Neuron (in vitro differentiated cells): ENCODE results near the gene NMRK1.

Source experiments
- H2AFZ ChIP-seq: one replicate; pipeline ENCODE4 v1.6.1; 2013; ENCODE audit warnings: low read depth, mild to moderate bottlenecking, inconsistent platforms, low read length, moderate library complexity
- H3K27me3 ChIP-seq: one replicate; pipeline ENCODE4 v1.6.1; 2013; ENCODE audit warnings: low read length; ENCODE audit not compliant: insufficient read depth
- H3K36me3 ChIP-seq: one replicate; pipeline ENCODE4 v1.6.1; 2013; ENCODE audit warnings: low read length; ENCODE audit not compliant: insufficient read depth
- H3K4me1 ChIP-seq: one replicate; pipeline ENCODE4 v1.6.1; 2013; ENCODE audit warnings: low read length; ENCODE audit not compliant: insufficient read depth
- H3K4me3 ChIP-seq: 2 replicates; pipeline ENCODE4 v1.5.1; 2013; ENCODE audit warnings: mild to moderate bottlenecking, low read length, moderate library complexity
- H3K9me3 ChIP-seq: one replicate; pipeline ENCODE4 v1.6.1; 2013; ENCODE audit warnings: low read length

NMRK1 gene

DNA sequence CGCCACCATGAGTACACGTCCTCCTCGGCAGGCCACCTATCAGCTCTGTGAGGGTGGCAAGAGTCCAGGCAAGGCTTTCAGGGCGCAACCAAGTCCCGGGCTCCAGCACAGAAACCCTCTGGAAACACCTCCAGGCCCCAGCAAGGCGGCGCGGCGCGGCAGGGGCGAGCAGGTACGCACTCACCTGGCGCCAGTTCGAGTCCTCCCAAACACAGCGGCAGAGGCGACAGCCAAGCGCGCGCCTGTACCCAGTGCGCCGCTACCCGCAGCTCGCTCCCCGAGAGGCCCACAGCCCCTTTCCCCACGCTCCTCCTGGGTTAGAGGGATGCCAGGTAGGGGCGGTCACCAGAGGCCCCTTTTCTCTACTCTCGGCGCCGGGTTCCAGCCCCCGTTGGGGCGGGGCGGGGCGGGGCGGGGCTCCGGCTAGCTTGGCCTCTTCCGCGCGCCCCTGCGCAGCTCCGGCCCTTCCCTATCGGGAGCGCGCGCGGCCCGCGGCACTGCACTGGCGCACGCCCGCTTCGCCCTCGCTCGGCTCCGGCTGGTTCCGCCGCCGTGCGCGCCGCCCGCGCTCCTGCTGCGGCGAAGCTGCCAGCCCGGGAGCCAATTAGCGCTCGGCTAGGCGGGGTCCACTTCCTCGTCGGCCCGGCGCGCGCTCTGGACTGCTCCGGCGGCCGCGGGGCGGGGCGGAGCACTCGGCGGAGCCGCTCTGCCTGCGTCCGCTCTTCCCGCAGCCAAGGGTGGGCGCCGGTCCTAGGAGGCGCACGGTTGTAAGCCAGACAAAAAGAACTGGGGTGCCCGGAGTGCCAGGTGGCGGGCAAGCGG lies at the start of gene NMRK1, which contains the start of gene OSTF1:
Gene NMRK1 (minus strand): TSS at position 332 of the 822 bp plus-strand sequence. CDS start 5,040 bp downstream, outside the sequence.
Gene OSTF1 (plus strand): TSS at position 691 of the 822 bp plus-strand sequence. CDS start 179 bp downstream, outside the sequence.
- peaks cover 14% of the 10 kb centered on the region for H3K4me1 ChIP-seq
- H3K27me3 ChIP-seq: no peaks in the 10 kb centered on the region
- no peaks in the 10 kb centered on the region for H3K9me3 ChIP-seq
- H2AFZ ChIP-seq: peak within 1 kb of the TSS; percentile 99
- no peaks in the 10 kb centered on the region for H3K36me3 ChIP-seq
- peak within 1 kb of the TSS; percentile 89 for H3K4me3 ChIP-seq

DNA sequence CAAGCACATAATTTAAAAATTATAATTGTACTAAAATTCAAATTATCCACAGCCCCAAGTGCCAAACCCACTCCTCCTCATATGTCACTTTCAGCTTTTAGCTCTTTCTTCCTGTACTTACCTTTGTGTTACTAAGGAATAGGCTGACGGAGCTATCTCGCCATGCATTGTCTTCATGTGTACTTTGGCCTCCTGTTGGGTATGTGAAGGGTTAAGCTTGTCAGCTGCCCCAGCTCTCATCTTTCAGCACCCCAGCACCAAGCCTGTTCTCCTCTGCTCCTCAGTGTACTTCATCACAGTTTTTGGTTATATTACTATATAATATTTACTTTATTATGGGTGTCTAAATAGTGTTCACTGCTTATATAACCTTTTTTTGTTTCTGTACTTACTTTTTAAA lies 46.5 kb upstream of the NMRK1 start:
- Histone ChIP-seq H3K9me3 (no peaks in the 10 kb centered on the region), H3K4me3 (no peak overlapping the region), H3K36me3 (no peaks in the 10 kb centered on the region), H3K27me3 (no peaks in the 10 kb centered on the region), H2AFZ (no peak overlapping the region), H3K4me1 (no peaks in the 10 kb centered on the region)

DNA sequence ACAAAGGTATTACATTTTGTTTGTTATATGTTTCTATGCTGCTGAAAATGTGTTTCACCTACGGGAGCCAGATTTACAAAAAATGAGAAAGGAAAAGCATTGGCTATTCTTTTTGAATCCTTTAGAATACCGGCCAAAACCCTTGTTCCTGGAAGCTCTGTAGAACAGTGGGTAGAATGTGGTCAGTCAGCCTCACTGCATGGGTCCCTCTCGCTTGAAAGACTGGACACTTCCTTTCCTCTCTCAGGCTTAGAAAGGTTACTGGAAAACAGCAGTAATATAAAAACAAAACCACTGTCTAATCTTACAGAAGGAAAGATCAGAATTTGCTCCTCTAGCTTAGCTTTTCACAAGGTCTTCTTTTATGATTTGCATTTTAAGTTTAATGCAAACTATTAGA lies 45.4 kb upstream of the NMRK1 start:
- Histone ChIP-seq H3K4me1 (no peaks in the 10 kb centered on the region), H3K9me3 (no peaks in the 10 kb centered on the region), H3K4me3 (no peak overlapping the region), H3K27me3 (no peaks in the 10 kb centered on the region), H2AFZ (no peak overlapping the region), H3K36me3 (no peaks in the 10 kb centered on the region)

DNA sequence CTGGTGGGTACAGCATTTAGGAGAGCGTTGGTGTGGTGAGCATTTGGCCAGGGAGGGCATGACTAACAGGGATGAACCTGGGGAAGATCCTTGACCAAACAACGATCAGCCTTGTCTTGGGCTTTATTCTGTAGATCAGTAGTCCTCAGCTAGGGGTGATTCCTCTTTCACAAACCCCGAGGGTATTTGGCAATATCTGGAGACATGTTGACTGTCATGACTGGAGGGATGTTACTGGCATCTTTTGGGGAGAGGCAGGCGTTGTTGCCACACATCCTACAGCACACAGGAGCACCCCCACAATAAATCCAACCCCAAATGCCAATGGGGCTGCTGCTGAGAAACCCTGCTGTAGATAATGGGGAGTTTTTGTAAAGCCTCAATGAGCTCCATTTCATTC lies 44.3 kb upstream of the NMRK1 start:
- no peaks in the 10 kb centered on the region for H3K36me3 ChIP-seq
- H3K27me3 ChIP-seq: no peaks in the 10 kb centered on the region

DNA sequence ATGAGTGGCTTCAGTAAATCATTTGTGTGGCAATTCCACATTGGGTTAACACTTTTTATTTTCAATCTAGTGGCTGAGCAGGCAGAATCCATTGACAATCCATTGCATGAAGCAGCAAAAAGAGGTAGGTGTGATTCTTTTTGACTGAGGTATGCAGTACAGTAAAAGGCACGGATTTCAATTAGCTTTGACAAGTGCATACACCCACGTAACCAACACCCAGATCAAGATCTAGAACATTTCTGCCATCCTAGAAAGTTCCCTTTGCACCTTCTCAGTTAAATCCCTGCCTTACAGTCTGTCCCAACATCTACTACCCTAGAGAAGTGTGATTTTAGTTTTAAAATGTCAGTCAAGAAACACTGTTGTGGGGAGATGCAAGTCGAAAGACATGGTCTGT lies 43.7 kb upstream of the NMRK1 start:
- H3K36me3 ChIP-seq: no peaks in the 10 kb centered on the region
- no peak overlapping the region for H2AFZ ChIP-seq
- H3K9me3 ChIP-seq: no peaks in the 10 kb centered on the region
- H3K4me1 ChIP-seq: no peaks in the 10 kb centered on the region
- no peak overlapping the region for H3K4me3 ChIP-seq
- H3K27me3 ChIP-seq: no peaks in the 10 kb centered on the region

More for the DNA sequence above, 44.3 kb upstream of the NMRK1 start:
- Histone ChIP-seq H3K4me1 (no peaks in the 10 kb centered on the region), H2AFZ (no peak overlapping the region), H3K4me3 (no peak overlapping the region), H3K9me3 (no peaks in the 10 kb centered on the region)

DNA sequence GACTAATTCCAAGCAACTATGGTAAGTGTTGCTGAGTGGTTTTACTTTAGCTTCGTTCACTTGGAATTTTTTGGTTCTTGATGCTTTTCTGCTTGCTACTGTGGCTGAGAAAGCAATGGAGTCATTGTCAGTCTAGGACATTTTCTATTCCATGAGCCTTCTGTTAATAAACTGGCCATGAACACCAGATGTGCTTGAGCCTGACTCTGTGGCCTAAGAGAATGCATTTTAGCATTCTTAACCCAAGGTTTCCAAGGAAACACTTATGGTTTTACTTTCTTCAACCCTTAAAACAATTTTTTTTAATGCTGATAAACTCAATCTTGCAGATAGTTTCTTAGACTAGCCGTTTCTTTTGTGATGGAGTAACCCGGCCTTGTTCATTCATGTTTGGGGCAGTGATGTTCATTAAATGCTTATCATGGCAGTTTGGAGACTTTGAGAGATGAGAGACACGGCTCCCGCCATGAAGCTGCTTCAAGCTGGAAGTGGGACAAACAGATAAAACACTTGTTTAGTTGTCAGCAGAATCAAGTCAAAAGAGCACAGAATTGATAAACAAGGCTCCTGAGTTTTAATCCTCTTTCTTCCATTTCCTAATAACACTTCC lies 42.8 kb upstream of the NMRK1 start:
- Histone ChIP-seq H3K4me1 (no peaks in the 10 kb centered on the region), H3K9me3 (no peaks in the 10 kb centered on the region), H2AFZ (no peak overlapping the region), H3K4me3 (no peak overlapping the region), H3K36me3 (no peaks in the 10 kb centered on the region), H3K27me3 (no peaks in the 10 kb centered on the region)

DNA sequence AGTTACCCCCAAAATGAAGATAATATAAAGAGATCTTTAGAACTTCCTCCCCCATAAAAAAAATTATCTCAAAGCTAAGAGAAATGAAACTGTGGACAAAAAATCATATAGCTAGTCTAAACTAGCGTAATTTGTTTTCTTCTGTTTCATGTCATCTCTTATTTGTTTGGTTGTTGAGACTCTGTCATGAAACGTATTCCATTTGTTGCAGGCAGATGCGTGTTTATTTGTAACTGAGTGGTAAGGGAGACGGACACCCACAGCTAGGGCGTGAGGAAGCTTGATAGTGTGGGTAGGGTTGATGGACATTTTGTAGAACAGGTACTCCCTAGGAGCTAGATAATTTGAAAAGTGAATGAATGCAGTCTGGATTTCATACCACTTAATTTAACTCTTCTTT lies 42.2 kb upstream of the NMRK1 start:
- no peak overlapping the region for H3K4me3 ChIP-seq
- no peaks in the 10 kb centered on the region for H3K9me3 ChIP-seq
- no peak overlapping the region for H2AFZ ChIP-seq
- no peaks in the 10 kb centered on the region for H3K4me1 ChIP-seq
- no peaks in the 10 kb centered on the region for H3K36me3 ChIP-seq
- no peaks in the 10 kb centered on the region for H3K27me3 ChIP-seq

DNA sequence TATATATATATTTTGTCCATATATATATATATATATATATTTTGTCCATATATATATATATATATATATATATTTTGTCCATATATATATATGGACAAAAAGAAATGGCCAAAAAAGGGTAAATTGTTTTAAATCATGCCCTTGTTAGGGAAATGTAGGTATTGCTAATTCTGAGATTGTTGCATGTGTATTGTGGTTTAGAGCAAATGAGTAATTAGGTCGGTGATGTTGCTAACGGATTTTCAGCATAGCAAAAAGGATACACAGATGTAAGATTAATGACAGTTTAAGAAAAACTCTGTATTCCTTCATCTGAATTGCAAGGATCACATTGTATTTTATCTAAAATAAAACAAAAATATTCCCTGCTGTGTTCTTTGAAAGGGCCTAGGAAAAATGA lies 40.6 kb upstream of the NMRK1 start:
- no peaks in the 10 kb centered on the region for H3K36me3 ChIP-seq

DNA sequence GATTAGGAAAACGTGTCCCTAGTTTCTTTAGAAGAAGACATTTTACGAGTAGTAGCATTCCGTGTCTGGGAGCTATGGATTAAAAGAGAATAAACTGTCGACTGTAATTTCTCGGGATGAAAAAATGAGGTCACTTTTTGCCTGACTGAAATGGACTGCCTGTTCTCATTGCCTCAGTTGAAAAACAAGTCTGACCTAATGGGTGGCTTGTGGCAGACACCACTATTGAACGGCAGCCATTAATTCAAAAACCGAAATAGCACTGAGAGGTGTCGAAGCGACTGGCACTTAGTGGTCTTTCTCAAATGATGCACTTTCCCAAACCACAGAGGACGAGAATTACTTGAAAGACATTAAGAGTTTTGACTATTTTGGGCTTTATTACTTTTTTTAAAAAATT lies 35.7 kb upstream of the NMRK1 start:
- no peak overlapping the region for H3K4me3 ChIP-seq
- no peaks in the 10 kb centered on the region for H3K27me3 ChIP-seq
- H2AFZ ChIP-seq: no peak overlapping the region
- no peaks in the 10 kb centered on the region for H3K36me3 ChIP-seq
- H3K4me1 ChIP-seq: no peaks in the 10 kb centered on the region
- H3K9me3 ChIP-seq: no peaks in the 10 kb centered on the region

More for the DNA sequence above, 40.6 kb upstream of the NMRK1 start:
- H3K27me3 ChIP-seq: no peaks in the 10 kb centered on the region
- H2AFZ ChIP-seq: no peak overlapping the region
- H3K4me1 ChIP-seq: no peaks in the 10 kb centered on the region
- no peaks in the 10 kb centered on the region for H3K9me3 ChIP-seq
- no peak overlapping the region for H3K4me3 ChIP-seq

DNA sequence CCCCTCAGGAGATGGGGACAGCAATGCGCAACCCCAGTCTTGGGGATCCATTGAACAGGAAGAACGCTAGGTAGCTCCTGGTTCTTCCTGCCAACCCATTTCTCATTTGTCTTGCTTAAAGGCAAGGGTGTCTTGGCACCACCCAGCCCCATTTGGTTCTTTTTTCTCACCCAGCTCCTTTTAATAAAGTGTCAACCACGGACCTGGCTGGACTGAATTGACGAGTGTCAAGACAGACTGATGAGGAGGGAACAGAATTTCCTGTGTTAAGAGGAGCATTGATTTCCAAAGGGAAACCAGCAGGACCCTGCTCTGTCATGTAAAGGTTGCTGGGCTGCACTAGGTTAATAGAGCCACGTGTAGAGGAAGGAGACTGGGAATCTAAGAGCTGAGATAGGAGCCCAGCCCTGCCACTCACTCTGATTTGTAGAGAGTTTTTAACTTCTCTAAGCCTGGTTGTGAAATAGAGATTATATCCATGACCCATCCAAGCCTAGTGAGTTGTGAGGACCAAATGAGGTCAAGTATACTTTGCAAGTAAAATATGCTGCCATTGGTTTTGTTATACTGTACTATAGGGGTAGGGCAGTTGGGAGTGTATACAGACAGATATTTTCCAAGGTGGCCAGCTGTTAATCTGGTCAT lies 34.1 kb upstream of the NMRK1 start:
- Histone ChIP-seq H3K4me3 (no peak overlapping the region), H3K9me3 (no peaks in the 10 kb centered on the region), H2AFZ (no peak overlapping the region), H3K27me3 (no peaks in the 10 kb centered on the region), H3K4me1 (no peaks in the 10 kb centered on the region), H3K36me3 (no peaks in the 10 kb centered on the region)

DNA sequence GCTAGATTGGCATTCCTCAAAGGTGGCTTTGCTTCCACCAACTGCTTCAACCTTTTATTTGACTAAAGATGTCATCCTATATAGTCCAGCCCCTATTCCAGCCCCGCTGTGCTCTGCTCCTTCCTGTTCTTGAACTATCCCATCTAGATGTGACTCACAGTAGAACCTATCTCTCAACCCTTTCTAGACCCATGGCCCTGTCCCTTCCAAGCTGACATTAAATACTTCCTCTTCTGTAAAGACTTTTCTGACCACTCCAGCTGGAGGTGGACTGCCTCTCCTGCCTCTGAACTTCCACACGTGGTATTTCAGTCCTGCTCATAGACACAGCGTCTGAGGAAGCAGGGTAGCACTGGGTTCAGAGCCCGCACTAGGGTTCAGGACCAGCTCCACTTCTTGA lies 32.7 kb upstream of the NMRK1 start:
- Histone ChIP-seq H3K36me3 (no peaks in the 10 kb centered on the region), H3K9me3 (no peaks in the 10 kb centered on the region), H3K4me1 (no peaks in the 10 kb centered on the region), H2AFZ (no peak overlapping the region), H3K4me3 (no peak overlapping the region), H3K27me3 (no peaks in the 10 kb centered on the region)

DNA sequence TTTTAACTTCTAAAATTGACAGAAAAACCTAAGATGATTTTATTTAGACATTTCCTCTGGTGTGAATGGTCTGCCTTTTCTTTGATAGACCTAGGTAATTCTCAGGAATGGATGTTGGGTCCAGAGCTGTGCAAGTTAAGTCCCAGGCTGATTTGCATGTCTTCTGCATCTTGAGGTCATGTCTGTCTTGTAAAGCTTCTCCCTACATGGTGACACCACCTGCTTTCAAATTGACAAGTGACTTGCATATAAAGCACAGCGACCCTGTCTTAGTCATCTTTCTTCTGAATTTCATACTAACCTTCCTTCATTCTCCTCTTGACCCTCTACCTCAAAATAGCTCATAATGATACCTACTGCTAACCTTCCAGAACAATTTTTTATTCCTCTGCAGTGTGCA lies 29.6 kb upstream of the NMRK1 start:
- H3K36me3 ChIP-seq: no peaks in the 10 kb centered on the region
- no peak overlapping the region for H2AFZ ChIP-seq
- H3K4me1 ChIP-seq: no peaks in the 10 kb centered on the region
- no peaks in the 10 kb centered on the region for H3K27me3 ChIP-seq
- H3K4me3 ChIP-seq: no peak overlapping the region
- H3K9me3 ChIP-seq: no peaks in the 10 kb centered on the region

DNA sequence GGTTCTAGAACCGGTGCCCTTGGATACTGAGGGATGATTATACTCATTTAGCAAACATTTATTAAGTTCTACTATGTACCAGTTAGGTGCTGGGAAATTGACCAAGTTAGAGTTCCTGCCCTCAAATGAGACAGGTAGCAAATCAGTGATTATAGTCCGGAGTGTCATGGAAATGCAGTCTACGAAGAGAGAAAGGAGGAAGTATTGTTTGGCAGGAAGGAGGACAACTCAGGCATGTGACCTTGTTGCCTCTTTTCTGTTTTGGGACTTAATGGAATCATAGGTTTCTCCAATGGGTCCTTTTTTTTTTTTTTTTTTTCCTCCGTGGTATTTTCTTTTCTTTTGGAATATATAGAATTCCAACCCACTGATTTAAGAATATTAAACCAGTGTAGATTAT lies 28.4 kb upstream of the NMRK1 start:
- no peak overlapping the region for H2AFZ ChIP-seq
- H3K9me3 ChIP-seq: no peaks in the 10 kb centered on the region
- H3K4me3 ChIP-seq: no peak overlapping the region
- H3K4me1 ChIP-seq: no peaks in the 10 kb centered on the region
- no peaks in the 10 kb centered on the region for H3K36me3 ChIP-seq
- H3K27me3 ChIP-seq: no peaks in the 10 kb centered on the region
